Activated naive CD8-positive, alpha-beta T cell (primary cell): ENCODE data around the gene ANO9.

Experiments used
- H3K27ac Mint-ChIP-seq: one replicate; pipeline ENCODE4 v1.8.0; 2021; ENCODE audit warnings: mixed read lengths
- H3K27me3 Mint-ChIP-seq: one replicate; pipeline ENCODE4 v1.8.0; 2021; ENCODE audit warnings: mixed read lengths
- H3K36me3 Mint-ChIP-seq: one replicate; pipeline ENCODE4 v1.8.0; 2021; ENCODE audit warnings: mixed read lengths
- H3K4me1 Mint-ChIP-seq: one replicate; pipeline ENCODE4 v1.8.0; 2021; ENCODE audit warnings: low read depth, mixed read lengths
- H3K4me3 Mint-ChIP-seq: one replicate; pipeline ENCODE4 v1.8.0; 2021; ENCODE audit warnings: mild to moderate bottlenecking, mixed read lengths
- H3K9me3 Mint-ChIP-seq: one replicate; pipeline ENCODE4 v1.8.0; 2021; ENCODE audit warnings: low read depth, mixed read lengths

Gene ANO9

GRCh38 chr11:376531-377173 is 65.2 kb downstream of the ANO9 start:
- Mint-ChIP-seq H3K4me3 (no peak overlapping the region), H3K4me1 (peaks cover 4% of the 10 kb centered on the region), H3K27me3 (no peaks in the 10 kb centered on the region), H3K27ac (no peak overlapping the region), H3K36me3 (no peaks in the 10 kb centered on the region), H3K9me3 (no peaks in the 10 kb centered on the region)

DNA sequence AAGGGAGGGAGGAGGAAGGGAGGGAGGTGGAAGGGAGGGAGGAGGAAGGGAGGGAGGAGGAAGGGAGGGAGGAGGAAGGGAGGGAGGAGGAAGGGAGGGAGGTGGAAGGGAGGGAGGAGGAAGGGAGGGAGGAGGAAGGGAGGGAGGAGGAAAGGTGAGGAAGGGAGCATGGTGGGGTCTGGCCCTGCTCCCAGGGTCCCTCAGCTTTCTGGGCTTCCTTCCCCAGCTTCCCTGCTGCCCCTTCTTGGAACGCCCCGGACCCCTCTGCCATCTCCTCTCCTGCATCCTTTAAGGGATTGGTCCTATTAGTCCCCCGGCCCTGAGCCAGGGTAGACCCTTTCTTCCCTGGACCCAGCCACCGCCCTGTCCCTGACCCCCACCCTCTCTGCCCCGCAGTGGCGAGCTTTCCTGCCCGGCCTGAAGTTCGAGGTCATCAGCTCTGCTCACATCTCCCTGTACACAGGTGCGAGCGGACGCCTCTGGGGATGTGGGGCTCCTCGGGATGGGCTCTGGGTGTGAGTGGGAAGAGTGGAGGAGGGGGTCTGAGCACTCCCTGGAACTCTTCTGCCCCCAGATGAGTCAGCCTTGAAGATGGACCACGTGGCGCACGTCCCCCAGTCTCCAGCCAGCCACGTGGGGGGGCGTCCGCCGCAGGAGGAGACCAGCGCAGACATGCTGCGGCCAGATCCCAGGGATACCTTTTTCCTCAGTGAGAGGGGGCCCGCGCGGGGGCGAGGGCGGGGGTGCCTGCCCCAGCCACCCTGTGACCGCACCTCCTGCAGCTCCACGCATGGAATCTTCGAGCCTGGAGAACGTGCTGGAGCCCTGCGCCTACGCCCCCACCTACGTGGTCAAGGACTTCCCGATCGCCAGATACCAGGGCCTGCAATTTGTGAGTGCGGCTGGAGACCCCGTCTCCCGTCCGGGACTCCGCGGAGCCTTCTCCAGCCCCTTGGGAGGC is 66.5 kb downstream of the ANO9 start:
- Mint-ChIP-seq H3K4me1 (peaks cover 4% of the 10 kb centered on the region), H3K9me3 (no peaks in the 10 kb centered on the region), H3K27ac (no peak overlapping the region), H3K4me3 (no peak overlapping the region), H3K36me3 (no peaks in the 10 kb centered on the region), H3K27me3 (peaks cover under 1% of the 10 kb centered on the region)

- Mint-ChIP-seq H3K9me3 (no peaks in the 10 kb centered on the region), H3K4me1 (peaks cover 4% of the 10 kb centered on the region), H3K27ac (no peak overlapping the region), H3K27me3 (peaks cover 1% of the 10 kb centered on the region), H3K36me3 (no peaks in the 10 kb centered on the region), H3K4me3 (no peak overlapping the region)
These were observed 67.9 kb downstream of the ANO9 start for GRCh38 chr11:373716-374551.

- no peak overlapping the region for H3K27ac Mint-ChIP-seq
- no peaks in the 10 kb centered on the region for H3K9me3 Mint-ChIP-seq
- H3K4me3 Mint-ChIP-seq = no peak overlapping the region
- peaks cover 4% of the 10 kb centered on the region for H3K27me3 Mint-ChIP-seq
- H3K4me1 Mint-ChIP-seq = peaks cover 10% of the 10 kb centered on the region
- no peaks in the 10 kb centered on the region for H3K36me3 Mint-ChIP-seq
These were observed 68.7 kb downstream of the ANO9 start for GRCh38 chr11:372809-373715.

DNA sequence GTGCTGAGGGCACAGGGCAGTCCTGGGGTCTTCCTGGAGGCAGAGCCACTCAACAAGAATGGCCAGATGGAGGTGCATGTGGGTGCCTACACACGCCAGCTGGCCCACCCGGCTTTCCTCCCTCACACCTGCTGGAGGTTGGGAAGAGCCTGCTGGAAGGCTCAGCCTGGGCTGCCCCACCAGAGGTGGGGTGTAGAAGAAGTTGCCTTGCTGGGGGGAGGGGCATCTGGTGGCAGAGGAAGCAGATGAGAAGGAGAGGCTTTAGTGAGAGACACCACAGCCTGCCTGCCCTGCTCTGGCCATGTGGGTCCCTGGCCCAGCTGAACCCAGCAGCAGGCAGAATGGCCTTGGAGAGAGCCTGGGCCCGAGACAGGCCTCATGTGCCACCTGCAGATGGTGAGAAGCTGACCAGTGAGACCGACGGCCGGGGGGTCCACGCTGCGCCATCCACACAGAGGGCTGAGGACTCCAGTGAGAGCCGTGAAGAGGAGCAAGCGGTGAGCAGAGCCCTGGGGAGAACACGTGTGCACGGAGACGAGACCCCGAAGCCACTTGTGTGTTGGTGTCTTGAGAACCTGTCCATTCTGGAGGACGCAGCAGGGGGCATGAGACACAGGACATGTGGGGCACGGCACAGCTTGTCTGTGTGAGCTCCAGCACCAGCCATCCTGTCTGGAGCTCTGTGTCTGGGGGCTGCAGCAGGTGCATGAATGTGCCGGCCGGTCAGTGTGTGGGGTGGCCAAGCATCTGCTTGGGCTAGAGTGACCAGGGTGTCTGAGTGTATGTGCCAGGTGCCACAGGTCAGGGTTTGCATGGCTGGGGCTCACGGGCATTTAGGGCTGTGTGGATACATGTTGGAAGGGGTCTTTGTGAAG is 69.9 kb downstream of the ANO9 start:
- H3K4me3 Mint-ChIP-seq = no peak overlapping the region
- H3K36me3 Mint-ChIP-seq = no peaks in the 10 kb centered on the region
- peaks cover 14% of the 10 kb centered on the region for H3K27me3 Mint-ChIP-seq
- H3K27ac Mint-ChIP-seq = no peak overlapping the region
- H3K4me1 Mint-ChIP-seq = peaks cover 18% of the 10 kb centered on the region
- H3K9me3 Mint-ChIP-seq = no peaks in the 10 kb centered on the region

GRCh38 chr11:371051-371450 is 70.8 kb downstream of the ANO9 start:
- Mint-ChIP-seq H3K36me3 (no peaks in the 10 kb centered on the region), H3K9me3 (no peaks in the 10 kb centered on the region), H3K4me3 (peak overlapping the region; percentile 52), H3K27me3 (peaks cover 17% of the 10 kb centered on the region), H3K27ac (no peak overlapping the region), H3K4me1 (peaks cover 18% of the 10 kb centered on the region)

- no peaks in the 10 kb centered on the region for H3K9me3 Mint-ChIP-seq
- H3K27ac Mint-ChIP-seq = no peak overlapping the region
- H3K27me3 Mint-ChIP-seq = peaks cover 17% of the 10 kb centered on the region
- H3K36me3 Mint-ChIP-seq = no peaks in the 10 kb centered on the region
- peaks cover 18% of the 10 kb centered on the region for H3K4me1 Mint-ChIP-seq
- H3K4me3 Mint-ChIP-seq = peak overlapping the region; percentile 69
These were observed 71.5 kb downstream of the ANO9 start for GRCh38 chr11:370070-370941.

- peaks cover 17% of the 10 kb centered on the region for H3K27me3 Mint-ChIP-seq
- H3K36me3 Mint-ChIP-seq = no peaks in the 10 kb centered on the region
- H3K9me3 Mint-ChIP-seq = no peaks in the 10 kb centered on the region
- H3K4me3 Mint-ChIP-seq = peak within 1 kb of the TSS; percentile 86
- peaks cover 18% of the 10 kb centered on the region for H3K4me1 Mint-ChIP-seq
- H3K27ac Mint-ChIP-seq = no peak within 1 kb of the TSS
These were observed 72.3 kb downstream of the ANO9 start, which contains the start of gene B4GALNT4 for GRCh38 chr11:369336-370018. B4GALNT4 (plus strand) TSS chr11:369499; CDS start chr11:369804, 305 bp downstream.

DNA sequence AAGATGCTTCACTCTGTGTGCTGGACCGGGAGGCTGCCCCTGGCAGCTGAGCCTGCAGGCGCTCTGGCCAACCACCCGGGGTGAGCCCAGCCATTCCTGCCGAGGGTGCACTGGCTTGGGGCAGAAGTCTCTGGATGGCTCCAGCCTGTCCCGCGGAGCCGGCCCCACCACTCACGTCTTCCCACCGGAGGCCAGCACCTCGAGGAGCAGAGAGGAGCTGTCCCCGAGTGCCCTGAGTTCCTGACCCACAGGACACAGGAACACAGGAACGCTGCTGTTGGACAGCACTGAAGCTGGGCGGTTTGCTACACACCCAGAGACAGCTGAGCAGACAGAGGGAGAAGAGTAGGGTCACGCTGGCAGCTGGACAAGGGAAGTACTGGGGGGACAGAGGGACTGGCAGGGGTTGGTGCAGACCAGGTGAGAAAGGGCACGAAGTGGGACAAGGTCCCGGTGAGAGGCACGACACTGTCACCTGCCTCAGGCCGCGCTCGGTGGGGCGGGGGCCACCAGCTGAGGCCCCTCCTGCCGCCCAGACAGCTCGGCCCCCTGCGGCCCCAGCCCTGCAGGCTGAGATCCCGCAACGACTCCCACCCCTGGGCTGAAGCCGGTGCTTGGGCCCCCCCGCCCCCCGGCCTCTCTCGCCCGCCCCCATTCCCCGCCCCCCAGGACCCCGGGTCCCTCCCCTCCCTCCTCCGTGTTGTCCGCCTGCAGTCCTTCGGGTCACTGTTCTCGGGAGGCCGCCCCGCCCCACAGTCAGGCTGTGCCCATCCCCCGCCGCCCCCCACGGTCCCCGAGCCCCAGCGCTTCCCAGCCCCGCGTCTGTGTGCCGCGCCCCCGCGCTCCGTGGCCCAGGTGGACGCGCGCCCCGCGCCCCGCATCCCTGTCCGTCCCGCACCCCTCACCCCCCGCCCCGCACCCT is 73.1 kb downstream of the ANO9 start:
- H3K4me1 Mint-ChIP-seq = peaks cover 14% of the 10 kb centered on the region
- peaks cover 17% of the 10 kb centered on the region for H3K27me3 Mint-ChIP-seq
- H3K36me3 Mint-ChIP-seq = no peaks in the 10 kb centered on the region
- peak overlapping the region; percentile 86 for H3K4me3 Mint-ChIP-seq
- H3K27ac Mint-ChIP-seq = no peak overlapping the region
- H3K9me3 Mint-ChIP-seq = no peaks in the 10 kb centered on the region

DNA sequence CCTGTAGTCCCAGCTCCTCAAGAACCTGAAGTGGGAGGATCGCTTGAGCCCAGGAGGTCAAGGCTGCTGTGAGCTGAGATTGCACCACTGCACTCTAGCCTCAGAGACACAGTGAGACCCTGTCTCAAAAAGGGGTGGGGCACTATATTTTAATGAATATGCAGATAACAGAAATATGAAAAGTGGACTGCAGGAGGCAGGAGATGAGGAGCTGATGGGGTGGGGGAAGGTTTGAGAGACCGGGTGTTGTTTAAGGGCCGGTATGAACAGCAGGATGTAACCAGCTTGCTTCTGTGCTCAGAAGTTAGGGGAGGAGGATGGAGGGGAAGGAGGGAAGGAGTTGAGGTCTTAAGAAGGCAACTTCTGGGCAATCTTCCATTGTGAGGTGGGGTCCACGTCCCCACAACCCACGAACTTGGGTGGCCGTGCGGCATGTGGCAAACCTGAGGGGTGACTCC is 73.8 kb downstream of the ANO9 start:
- Mint-ChIP-seq H3K27me3 (peaks cover 17% of the 10 kb centered on the region), H3K4me1 (peaks cover 14% of the 10 kb centered on the region), H3K4me3 (peak overlapping the region; percentile 86), H3K9me3 (no peaks in the 10 kb centered on the region), H3K36me3 (no peaks in the 10 kb centered on the region), H3K27ac (no peak overlapping the region)
